Transverse colon (tissue), 4 donors: ENCODE data around the gene SPIN1. TPM values are rescaled to one million over a fixed set of nuclear protein-coding genes. Genes with fewer than 3 reads are reported as not detected.

Experiments
- DNase-seq: peaks from one replicate; pipeline ENCODE4 v3.0.0-alpha.2; 2019
- H3K27ac ChIP-seq, 4 donors: fragments of 200-600 bp; sonication (generic); 2 replicates each; pipeline ENCODE4 v1.5.1; 2016 to 2018; ENCODE audit warnings: inconsistent platforms in 4 of 4
- H3K27me3 ChIP-seq: fragments of 200-600 bp; sonication (generic); 2 replicates; pipeline ENCODE4 v1.5.1; 2017; ENCODE audit warnings: inconsistent platforms
- H3K36me3 ChIP-seq, 4 donors: fragments of 200-600 bp; sonication (generic); 2 replicates each; pipeline ENCODE4 v1.5.1; 2017 to 2019; ENCODE audit warnings: inconsistent platforms in 4 of 4
- H3K4me1 ChIP-seq, 4 donors: fragments of 200-600 bp; sonication (generic); 2 replicates each; pipeline ENCODE4 v1.5.1; 2017 to 2020; ENCODE audit warnings: inconsistent platforms in 4 of 4
- H3K4me3 ChIP-seq, 4 donors: fragments of 200-600 bp; sonication (generic); 1 replicate in 1 of 4; 2 replicates in 3 of 4; pipeline versions ENCODE4 v1.5.1 to v1.6.1; 2017 to 2019; ENCODE audit warnings: inconsistent platforms in 4 of 4
- H3K9me3 ChIP-seq, 2 donors: fragments of 200-600 bp; sonication (generic); 2 replicates each; pipeline ENCODE4 v1.5.1; 2017 to 2019; ENCODE audit warnings: inconsistent platforms in 2 of 2
- EP300 ChIP-seq: sonication (generic); formaldehyde crosslinking; IDR thresholded peaks from one replicate; pipeline ENCODE4 v1.6.1; 2017; ENCODE audit warnings: antibody characterized with exemption, low read depth
- POLR2A ChIP-seq: fragments of 450-650 bp; IDR thresholded peaks from one replicate; pipeline ENCODE4 v1.6.1; 2016; ENCODE audit warnings: antibody characterized with exemption, mild to moderate bottlenecking, moderate library complexity
- POLR2AphosphoS5 ChIP-seq, 3 donors: sonication (generic); formaldehyde crosslinking; IDR thresholded peaks; one replicate each; pipeline ENCODE4 v1.6.1; 2016; ENCODE audit warnings: antibody characterized with exemption in 3 of 3
- WGBS, 2 donors: methylation state at CpG; one replicate each; pipeline ENCODE4 v1.1.5; 2018; ENCODE audit warnings: low coverage in 1 of 2; 5-methylcytosine and 5-hydroxymethylcytosine counted together
- in situ Hi-C, 4 donors: fragments of 200-750 bp; cut with MboI; loops; one replicate each; pipeline versions ENCODE4 v1.15.0 to v1.15.1; 2017; ENCODE audit warnings: low sequenced_read_pairs in 3 of 4, low pct_ligation_motif_present in 1 of 4, low pct_unique_long_range_greater_than_20kb in 1 of 4
- intact Hi-C: fragments of 100-400 bp; cut with DNase I; formaldehyde crosslinking; loops from one replicate; pipeline ENCODE4 v1.15.1; 2023; ENCODE audit warnings: low total_unique reads
- total RNA-seq, 4 donors: library from RNA; depleted of rRNA; stranded (reverse); fragments of >200 nt; gene quantifications; one replicate each; pipeline ENCODE4 v1.1.0, GENCODE V29; 2016
- TF ChIP-seq, protein P1 (sequence below), 5 experiments: fragments of 200-600 bp in 3 of 5; fragments of 450-650 bp in 2 of 5; sonication (generic) in 3 of 5; IDR thresholded peaks; 1 replicate in 2 of 5; 2 replicates in 3 of 5; pipeline ENCODE4 v1.5.1; 2016 to 2017; ENCODE audit warnings: antibody characterized with exemption in 5 of 5, inconsistent platforms in 3 of 5, mild to moderate bottlenecking in 2 of 5, moderate library complexity in 1 of 5

The SPIN1 gene
- total RNA-seq, 4 donors from 2014 or later, result 33.7 to 72.4 (median 57.3) TPM

DNA sequence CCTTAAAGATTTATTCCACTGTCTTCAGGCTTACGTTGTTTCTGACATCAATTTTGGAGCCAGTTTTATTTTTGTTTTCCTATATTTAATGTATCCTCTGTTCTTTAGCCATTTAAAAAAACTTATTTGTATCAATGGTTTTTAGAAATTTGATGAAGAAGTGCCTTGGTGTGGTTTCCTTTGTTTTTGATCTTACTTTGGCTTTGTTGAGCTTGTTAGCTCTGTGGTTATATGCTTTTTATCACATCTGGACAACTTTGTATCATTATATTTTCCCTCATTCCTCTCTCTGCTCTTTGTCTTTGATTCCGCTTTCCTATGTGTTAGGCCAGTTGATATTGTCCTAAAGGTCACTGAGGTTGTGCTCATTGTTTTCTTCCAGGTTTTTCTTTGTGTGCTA is 58.5 kb downstream of the SPIN1 start:
- Histone ChIP-seq H3K4me1 (peaks cover 0 to 5% (median 1%) of the 10 kb centered on the region in 4 donors), H3K27me3 (no peaks in the 10 kb centered on the region), H3K27ac (no peak overlapping the region), H3K36me3 (peaks cover 0 to 12% (median 4%) of the 10 kb centered on the region in 4 donors), H3K4me3 (no peak overlapping the region), H3K9me3 (no peaks in the 10 kb centered on the region)
- TF ChIP-seq, protein P1, sequence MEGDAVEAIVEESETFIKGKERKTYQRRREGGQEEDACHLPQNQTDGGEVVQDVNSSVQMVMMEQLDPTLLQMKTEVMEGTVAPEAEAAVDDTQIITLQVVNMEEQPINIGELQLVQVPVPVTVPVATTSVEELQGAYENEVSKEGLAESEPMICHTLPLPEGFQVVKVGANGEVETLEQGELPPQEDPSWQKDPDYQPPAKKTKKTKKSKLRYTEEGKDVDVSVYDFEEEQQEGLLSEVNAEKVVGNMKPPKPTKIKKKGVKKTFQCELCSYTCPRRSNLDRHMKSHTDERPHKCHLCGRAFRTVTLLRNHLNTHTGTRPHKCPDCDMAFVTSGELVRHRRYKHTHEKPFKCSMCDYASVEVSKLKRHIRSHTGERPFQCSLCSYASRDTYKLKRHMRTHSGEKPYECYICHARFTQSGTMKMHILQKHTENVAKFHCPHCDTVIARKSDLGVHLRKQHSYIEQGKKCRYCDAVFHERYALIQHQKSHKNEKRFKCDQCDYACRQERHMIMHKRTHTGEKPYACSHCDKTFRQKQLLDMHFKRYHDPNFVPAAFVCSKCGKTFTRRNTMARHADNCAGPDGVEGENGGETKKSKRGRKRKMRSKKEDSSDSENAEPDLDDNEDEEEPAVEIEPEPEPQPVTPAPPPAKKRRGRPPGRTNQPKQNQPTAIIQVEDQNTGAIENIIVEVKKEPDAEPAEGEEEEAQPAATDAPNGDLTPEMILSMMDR (IDR thresholded peaks at IDR 0.05), result no peak
- TF ChIP-seq POLR2AphosphoS5 (IDR thresholded peaks at IDR 0.05) (no peak), EP300 (no peak)
- intact Hi-C loops (no loop called here), in situ Hi-C loops (no loop called here)
- no peak for DNase-seq
- WGBS, 2 donors, result 98 to 100% methylated on average over 2 of the region's 2 CpGs

DNA sequence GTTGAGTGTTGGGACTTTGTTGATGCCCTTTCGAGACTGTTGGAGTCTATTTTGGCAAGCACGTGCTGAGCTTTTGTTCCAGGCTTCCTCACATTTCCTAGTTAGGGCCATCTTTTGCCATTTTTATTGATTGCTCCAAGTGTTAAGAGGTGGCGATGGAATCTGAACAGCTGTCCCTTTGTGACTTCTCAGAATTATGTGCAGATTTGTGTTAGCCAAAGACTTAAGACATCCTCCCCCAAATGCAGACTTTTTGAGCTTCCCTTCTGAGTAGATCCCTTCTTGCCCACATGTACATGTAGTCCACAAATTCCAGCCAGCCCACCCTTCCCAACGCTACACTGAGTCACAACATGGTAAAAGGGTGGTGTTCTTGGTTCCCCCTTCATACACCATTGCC is 59.2 kb downstream of the SPIN1 start:
- intact Hi-C loops (no loop called here), in situ Hi-C loops (no loop called here)

DNA sequence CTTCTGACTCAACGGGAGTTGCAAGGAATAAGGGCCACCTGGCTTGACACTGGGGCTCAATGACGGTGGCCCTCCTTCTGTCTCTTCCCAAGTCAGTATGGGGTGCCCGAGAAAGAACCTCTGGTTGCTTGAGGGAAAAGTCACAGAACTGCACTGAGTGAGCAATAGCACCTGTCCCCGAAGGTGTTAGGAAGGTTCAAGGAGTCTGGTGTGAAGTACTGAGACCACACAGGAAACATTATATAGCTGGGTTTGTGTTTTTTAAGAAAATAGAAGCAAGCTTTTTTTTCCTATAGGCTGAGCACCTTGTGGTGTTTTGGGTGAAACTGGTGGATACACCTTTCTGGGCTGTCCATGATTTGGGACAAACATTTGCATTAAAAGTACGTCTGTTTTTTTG is 62.9 kb downstream of the SPIN1 start:
- peaks cover 0 to 5% (median 0%) of the 10 kb centered on the region in 4 donors for H3K4me1 ChIP-seq
- H3K27me3 ChIP-seq, result no peaks in the 10 kb centered on the region
- no peak for DNase-seq
- H3K27ac ChIP-seq, result no peak overlapping the region
- in situ Hi-C loops, result no loop called here
- intact Hi-C loops, result no loop called here
- TF ChIP-seq POLR2A, result no peak
- no peak for TF ChIP-seq EP300
- no peak for TF ChIP-seq POLR2AphosphoS5 (IDR thresholded peaks at IDR 0.05)
- TF ChIP-seq, protein P1 (IDR thresholded peaks at IDR 0.05), result no peak
- H3K9me3 ChIP-seq, result no peaks in the 10 kb centered on the region
- peaks cover 0 to 8% (median 4%) of the 10 kb centered on the region in 4 donors for H3K36me3 ChIP-seq
- 90 to 95% methylated on average over 2 to 5 of the region's 5 CpGs for WGBS, 2 donors
- no peak overlapping the region for H3K4me3 ChIP-seq

More for the DNA sequence above, 59.2 kb downstream of the SPIN1 start:
- DNase-seq, result no peak
- no peaks in the 10 kb centered on the region for H3K27me3 ChIP-seq
- TF ChIP-seq, protein P1 (IDR thresholded peaks at IDR 0.05), result no peak
- TF ChIP-seq EP300, result no peak
- no peak for TF ChIP-seq POLR2A
- no peak for TF ChIP-seq POLR2AphosphoS5 (IDR thresholded peaks at IDR 0.05)
- peaks cover 0 to 5% (median 1%) of the 10 kb centered on the region in 4 donors for H3K4me1 ChIP-seq
- 93 to 100% methylated on average over 4 of the region's 4 CpGs for WGBS, 2 donors
- peaks cover 0 to 8% (median 4%) of the 10 kb centered on the region in 4 donors for H3K36me3 ChIP-seq
- H3K27ac ChIP-seq, result no peak overlapping the region
- no peaks in the 10 kb centered on the region for H3K9me3 ChIP-seq
- no peak overlapping the region for H3K4me3 ChIP-seq

DNA sequence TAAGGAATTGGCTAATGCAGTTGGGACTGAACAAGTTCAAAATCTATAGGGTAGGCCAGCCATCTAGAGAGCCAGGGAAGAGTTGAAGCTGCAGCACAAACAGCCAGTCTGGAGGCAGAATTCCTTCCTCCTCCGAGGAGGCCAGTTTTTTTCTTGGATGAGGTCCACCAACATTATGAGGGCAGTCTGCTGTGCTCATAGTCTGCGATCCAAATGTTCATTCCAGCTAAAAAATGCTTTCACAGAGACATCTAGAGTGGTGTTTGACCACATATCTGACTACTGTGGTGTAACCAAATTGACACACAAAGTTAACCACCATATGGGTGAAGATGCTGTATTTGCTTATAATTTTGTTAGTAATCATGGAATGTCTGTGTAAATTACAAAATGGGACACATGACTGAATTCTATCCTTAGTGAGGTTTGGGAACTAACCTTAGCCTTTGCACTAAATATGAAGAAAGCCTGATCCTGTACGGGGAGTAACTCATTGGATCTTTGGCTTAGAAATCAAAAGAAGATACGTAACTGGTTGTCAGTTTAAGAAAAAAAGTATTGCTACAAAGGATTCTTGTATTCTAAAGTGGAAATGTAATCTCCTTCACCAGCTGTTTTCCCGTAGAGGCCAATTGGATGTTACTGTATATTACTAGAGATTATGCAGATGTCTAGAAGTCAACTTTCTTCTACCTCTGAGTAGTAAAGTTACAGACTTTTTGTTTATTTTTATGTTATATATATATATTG is 70.6 kb downstream of the SPIN1 start:
- WGBS, 2 donors, result 80 to 87% methylated on average over 2 to 5 of the region's 5 CpGs
- in situ Hi-C loops (no loop called here), intact Hi-C loops (no loop called here)
- Histone ChIP-seq H3K9me3 (no peaks in the 10 kb centered on the region), H3K4me3 (no peak overlapping the region), H3K4me1 (peaks cover 0 to 5% (median 0%) of the 10 kb centered on the region in 4 donors), H3K36me3 (no peaks in the 10 kb centered on the region), H3K27ac (no peak overlapping the region), H3K27me3 (no peaks in the 10 kb centered on the region)
- TF ChIP-seq, protein P1 (IDR thresholded peaks at IDR 0.05), result no peak
- TF ChIP-seq POLR2AphosphoS5 (IDR thresholded peaks at IDR 0.05) (no peak), EP300 (no peak), POLR2A (no peak)
- no peak for DNase-seq
